Measurements from ENCODE around the gene P3H3.

Gene P3H3

DNA sequence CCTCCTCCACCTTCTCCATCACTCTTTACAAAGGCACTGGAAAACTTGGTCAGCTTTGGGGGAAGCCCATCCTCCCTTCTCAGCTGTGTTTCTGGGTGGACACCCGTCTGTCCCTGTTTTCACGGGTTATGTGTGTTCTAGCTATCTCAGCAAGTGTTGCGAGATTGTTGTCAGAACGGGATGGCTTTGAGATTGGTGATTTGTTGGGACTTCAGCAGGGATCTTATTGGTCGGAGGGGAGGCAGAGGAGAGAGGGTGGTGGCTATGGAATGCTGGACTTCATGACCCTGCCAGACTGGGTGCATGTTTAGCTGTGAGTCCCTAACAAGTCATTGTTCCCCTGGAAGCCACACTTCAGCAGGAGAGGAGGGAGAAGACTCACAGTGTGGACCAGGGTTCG is 25.8 kb downstream of the P3H3 start:
- TF ChIP-seq SIN3A (IDR thresholded peaks at IDR 0.05; ENCODE audit: borderline replicate concordance, insufficient read depth, low read length) (no peak), FOXP2 (optimal IDR thresholded peaks at IDR 0.05; ENCODE audit: borderline replicate concordance, extremely low read depth, extremely low read length, insufficient read depth) (no peak), POLR2AphosphoS5 (IDR thresholded peaks at IDR 0.05; ENCODE audit: low read depth, low read length) (no peak), TAF1 (IDR thresholded peaks at IDR 0.05; ENCODE audit: borderline replicate concordance, insufficient read depth, low read length) (no peak)
- TF ChIP-seq, protein P1, sequence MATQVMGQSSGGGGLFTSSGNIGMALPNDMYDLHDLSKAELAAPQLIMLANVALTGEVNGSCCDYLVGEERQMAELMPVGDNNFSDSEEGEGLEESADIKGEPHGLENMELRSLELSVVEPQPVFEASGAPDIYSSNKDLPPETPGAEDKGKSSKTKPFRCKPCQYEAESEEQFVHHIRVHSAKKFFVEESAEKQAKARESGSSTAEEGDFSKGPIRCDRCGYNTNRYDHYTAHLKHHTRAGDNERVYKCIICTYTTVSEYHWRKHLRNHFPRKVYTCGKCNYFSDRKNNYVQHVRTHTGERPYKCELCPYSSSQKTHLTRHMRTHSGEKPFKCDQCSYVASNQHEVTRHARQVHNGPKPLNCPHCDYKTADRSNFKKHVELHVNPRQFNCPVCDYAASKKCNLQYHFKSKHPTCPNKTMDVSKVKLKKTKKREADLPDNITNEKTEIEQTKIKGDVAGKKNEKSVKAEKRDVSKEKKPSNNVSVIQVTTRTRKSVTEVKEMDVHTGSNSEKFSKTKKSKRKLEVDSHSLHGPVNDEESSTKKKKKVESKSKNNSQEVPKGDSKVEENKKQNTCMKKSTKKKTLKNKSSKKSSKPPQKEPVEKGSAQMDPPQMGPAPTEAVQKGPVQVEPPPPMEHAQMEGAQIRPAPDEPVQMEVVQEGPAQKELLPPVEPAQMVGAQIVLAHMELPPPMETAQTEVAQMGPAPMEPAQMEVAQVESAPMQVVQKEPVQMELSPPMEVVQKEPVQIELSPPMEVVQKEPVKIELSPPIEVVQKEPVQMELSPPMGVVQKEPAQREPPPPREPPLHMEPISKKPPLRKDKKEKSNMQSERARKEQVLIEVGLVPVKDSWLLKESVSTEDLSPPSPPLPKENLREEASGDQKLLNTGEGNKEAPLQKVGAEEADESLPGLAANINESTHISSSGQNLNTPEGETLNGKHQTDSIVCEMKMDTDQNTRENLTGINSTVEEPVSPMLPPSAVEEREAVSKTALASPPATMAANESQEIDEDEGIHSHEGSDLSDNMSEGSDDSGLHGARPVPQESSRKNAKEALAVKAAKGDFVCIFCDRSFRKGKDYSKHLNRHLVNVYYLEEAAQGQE (IDR thresholded peaks at IDR 0.05; ENCODE audit: insufficient read depth in 1 of 2, low read depth in 2 of 2, low read length in 2 of 2) = no peak

DNA sequence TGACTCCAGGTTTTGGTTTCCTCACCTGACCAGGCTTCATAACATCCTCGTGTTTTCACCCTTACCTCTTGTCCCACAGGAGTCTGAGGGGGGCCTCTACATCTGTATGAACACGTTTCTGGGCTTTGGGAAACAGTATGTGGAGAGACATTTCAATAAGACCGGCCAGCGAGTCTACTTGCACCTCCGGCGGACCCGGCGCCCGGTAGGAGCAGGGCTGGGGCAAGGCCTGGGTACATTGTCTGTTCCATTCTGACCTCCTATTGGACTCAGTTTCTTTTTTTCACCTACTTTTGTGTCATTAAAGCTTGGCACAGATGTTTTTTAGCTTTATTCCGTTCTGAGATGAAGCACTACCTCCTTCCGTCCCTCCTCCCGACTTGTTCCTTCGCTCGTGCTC is 27.1 kb downstream of the P3H3 start:
- TF ChIP-seq TAF1 (IDR thresholded peaks at IDR 0.05; ENCODE audit: borderline replicate concordance, insufficient read depth, low read length) (no peak), SIN3A (IDR thresholded peaks at IDR 0.05; ENCODE audit: borderline replicate concordance, insufficient read depth, low read length) (no peak), FOXP2 (optimal IDR thresholded peaks at IDR 0.05; ENCODE audit: borderline replicate concordance, extremely low read depth, extremely low read length, insufficient read depth) (no peak), POLR2AphosphoS5 (IDR thresholded peaks at IDR 0.05; ENCODE audit: low read depth, low read length) (no peak)
- TF ChIP-seq, protein P1 (IDR thresholded peaks at IDR 0.05; ENCODE audit: insufficient read depth in 1 of 2, low read depth in 2 of 2, low read length in 2 of 2) = no peak

DNA sequence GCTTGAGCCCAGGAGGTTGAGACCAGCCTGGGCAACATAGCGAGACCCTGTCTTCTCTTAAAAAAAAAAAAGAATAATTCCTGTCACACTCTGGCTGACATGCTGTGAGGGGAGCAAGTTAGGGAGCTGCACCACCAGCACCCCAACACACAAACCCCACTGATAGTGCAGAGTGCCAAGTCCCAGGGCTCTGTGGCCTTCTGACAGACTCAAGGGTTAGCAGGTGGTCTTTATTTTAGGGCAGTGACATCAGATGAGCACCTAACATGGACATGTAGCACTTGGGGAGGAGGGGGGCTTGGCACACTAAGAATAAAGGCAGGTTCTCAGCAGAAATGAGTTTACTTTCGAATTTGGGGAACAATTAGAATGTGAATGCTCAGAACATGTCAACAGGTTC is 30.6 kb downstream of the P3H3 start:
- TF ChIP-seq TAF1 (IDR thresholded peaks at IDR 0.05; ENCODE audit: borderline replicate concordance, insufficient read depth, low read length) (no peak), POLR2AphosphoS5 (IDR thresholded peaks at IDR 0.05; ENCODE audit: low read depth, low read length) (no peak), SIN3A (IDR thresholded peaks at IDR 0.05; ENCODE audit: borderline replicate concordance, insufficient read depth, low read length) (no peak)
- TF ChIP-seq, protein P1 (IDR thresholded peaks at IDR 0.05; ENCODE audit: insufficient read depth in 1 of 2, low read depth in 2 of 2, low read length in 2 of 2) = no peak

DNA sequence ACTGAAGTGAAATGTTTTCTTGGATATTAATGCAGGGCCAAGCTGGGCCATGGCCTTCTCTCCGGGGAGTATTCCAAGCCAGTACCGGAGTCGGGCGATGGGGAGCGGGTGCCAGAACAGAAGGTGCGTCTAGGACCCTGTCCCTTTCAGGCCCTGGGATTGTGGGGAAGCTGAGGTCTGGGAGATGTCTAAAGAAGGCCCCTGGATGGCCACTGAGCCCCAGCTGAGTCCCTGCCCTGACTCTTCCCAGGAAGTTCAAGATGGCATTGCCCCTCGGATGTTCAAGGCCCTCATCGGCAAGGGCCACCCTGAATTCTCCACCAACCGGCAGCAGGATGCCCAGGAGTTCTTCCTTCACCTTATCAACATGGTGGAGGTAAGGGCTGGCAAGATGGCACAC is 31.9 kb downstream of the P3H3 start:
- TF ChIP-seq, protein P1 (IDR thresholded peaks at IDR 0.05; ENCODE audit: insufficient read depth in 1 of 2, low read depth in 2 of 2, low read length in 2 of 2) = no peak
- TF ChIP-seq POLR2AphosphoS5 (IDR thresholded peaks at IDR 0.05; ENCODE audit: low read depth, low read length) (no peak), SIN3A (IDR thresholded peaks at IDR 0.05; ENCODE audit: borderline replicate concordance, insufficient read depth, low read length) (no peak), TAF1 (IDR thresholded peaks at IDR 0.05; ENCODE audit: borderline replicate concordance, insufficient read depth, low read length) (no peak), FOXP2 (optimal IDR thresholded peaks at IDR 0.05; ENCODE audit: borderline replicate concordance, extremely low read depth, extremely low read length, insufficient read depth) (no peak)

DNA sequence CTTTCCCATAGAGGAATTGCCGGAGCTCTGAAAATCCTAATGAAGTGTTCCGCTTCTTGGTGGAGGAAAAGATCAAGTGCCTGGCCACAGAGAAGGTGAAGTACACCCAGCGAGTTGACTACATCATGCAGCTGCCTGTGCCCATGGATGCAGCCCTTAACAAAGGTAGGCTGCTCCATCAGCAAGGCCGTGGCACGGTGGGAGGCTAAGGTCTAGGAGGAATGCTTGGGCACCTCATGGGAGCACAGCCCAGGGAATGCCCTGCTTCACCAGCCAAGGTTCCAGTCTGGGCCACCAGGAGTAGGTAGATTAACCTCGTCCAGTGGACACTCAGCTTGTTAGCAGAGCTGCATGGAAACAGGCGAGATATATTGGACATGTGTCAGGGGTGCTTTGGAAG is 32.7 kb downstream of the P3H3 start:
- TF ChIP-seq SIN3A (IDR thresholded peaks at IDR 0.05; ENCODE audit: borderline replicate concordance, insufficient read depth, low read length) = no peak
- TF ChIP-seq, protein P1 (IDR thresholded peaks at IDR 0.05; ENCODE audit: insufficient read depth in 1 of 2, low read depth in 2 of 2, low read length in 2 of 2) = no peak
- no peak for TF ChIP-seq TAF1 (IDR thresholded peaks at IDR 0.05; ENCODE audit: borderline replicate concordance, insufficient read depth, low read length)
- TF ChIP-seq FOXP2 (optimal IDR thresholded peaks at IDR 0.05; ENCODE audit: borderline replicate concordance, extremely low read depth, extremely low read length, insufficient read depth) = no peak
- no peak for TF ChIP-seq POLR2AphosphoS5 (IDR thresholded peaks at IDR 0.05; ENCODE audit: low read depth, low read length)
